ENCODE measurements around the gene RAB15.

RAB15 gene

GRCh38 chr14:64953661-64954060, 18.5 kb downstream of the RAB15 start:
- DNase-seq = no peak

- no peak for DNase-seq
Observed at GRCh38 chr14:64953310-64953654, 18.9 kb downstream of the RAB15 start.

GRCh38 chr14:64952598-64953309, 19.4 kb downstream of the RAB15 start:
- no peak for DNase-seq

DNA sequence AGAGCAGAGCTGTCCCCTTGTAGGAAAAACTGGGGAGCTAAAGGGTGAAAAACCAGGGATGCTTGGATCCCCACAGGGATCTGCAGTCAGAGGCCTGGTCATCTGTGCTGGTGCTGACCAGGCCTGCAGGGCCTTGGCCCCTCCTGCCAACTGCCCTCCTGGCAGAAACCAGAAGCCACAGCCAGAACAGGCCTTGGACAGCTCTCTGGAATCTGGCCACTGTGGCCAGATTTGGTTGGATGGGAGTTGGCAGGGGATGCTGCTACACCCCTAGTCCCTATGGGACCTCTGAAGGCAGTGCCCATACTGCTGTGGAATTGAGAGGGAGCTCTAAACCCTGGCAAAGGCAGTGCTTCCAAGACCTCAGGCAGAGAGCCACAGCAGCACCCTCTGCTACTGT, 20.4 kb downstream of the RAB15 start:
- no peak for DNase-seq

- DNase-seq = no peak
Observed at GRCh38 chr14:64951291-64951690, 20.8 kb downstream of the RAB15 start.

- DNase-seq = no peak
Observed at GRCh38 chr14:64950889-64951288, 21.2 kb downstream of the RAB15 start.

GRCh38 chr14:64948612-64949210, 23.4 kb downstream of the RAB15 start:
- no peak for DNase-seq

- DNase-seq = no peak
Observed at GRCh38 chr14:64947710-64948611, 24.2 kb downstream of the RAB15 start.

DNA sequence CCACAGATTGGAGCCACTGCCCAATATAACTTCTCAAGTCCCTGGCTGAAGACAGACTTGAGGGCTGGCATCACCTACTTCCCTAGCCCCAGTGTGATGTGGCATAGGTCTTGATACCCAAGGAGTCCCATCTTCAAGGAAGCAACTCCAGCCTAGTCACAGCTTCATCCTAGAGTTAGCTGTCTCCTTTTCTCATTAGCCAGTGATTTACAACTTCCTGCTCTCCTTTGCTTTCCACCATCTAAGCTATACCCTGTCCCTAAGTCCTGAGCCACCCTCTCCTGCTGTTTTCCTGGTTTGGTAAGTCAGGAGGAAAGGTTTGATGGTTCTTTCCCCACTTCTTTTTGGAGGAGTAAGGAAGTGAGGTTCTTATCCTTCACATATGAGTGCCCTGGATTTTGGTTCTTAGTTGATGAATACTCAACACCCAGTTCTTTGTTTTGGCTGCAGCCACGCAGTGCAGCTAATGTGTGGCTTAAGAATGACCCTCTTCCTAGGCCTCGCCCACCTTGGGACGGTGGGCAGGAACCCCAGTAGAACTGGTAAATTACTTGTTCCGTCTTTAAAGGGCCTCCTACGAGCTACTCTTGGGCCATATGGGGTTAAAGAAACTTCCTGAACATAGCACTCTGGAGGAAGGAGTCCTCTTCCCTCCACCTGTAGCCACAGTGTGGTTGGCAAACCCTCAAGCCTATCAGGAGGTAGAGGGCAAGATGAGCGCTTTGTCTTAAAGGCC, 25.7 kb downstream of the RAB15 start:
- no peak for DNase-seq

GRCh38 chr14:64945431-64946178, 26.5 kb downstream of the RAB15 start:
- no peak for DNase-seq

DNA sequence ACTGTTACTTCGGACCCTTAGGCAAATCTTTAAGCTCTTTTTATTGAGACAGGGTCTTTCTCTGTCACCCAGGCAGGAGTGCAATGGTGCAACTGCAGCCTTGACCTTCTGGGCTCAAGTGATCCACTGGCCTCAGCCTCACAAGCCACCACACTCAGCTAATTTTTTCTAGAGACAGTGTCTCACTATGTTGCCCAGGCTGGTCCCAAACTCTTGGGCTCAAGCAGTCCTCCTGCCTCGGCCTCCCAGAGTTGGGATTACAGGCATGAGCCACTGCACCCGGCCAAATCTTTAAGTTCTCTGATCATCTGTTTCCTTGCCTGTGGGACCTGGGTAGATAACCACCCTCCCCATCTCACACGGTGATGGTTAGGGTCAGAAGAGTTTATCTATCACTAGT, 27.3 kb downstream of the RAB15 start:
- no peak for DNase-seq

DNA sequence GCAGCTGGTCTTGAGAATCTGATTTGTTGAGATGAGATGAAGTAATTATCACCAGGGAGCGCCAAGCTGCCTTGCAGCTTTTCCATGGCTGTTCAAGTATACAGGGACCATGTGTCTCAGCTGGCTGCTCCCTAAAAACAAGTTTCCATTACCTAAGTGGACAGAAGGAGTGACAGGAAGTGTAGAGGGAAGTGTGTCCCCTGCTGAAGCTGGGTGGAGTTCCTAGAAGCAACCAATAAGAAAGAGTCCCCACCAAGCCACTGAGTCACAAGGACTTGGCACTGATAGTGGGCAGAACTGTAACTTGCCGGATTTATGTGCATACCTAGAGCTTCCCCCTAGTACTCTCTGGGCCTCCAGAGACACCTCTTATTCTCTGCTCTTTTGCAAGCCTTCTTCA, 28.1 kb downstream of the RAB15 start:
- no peak for DNase-seq

DNA sequence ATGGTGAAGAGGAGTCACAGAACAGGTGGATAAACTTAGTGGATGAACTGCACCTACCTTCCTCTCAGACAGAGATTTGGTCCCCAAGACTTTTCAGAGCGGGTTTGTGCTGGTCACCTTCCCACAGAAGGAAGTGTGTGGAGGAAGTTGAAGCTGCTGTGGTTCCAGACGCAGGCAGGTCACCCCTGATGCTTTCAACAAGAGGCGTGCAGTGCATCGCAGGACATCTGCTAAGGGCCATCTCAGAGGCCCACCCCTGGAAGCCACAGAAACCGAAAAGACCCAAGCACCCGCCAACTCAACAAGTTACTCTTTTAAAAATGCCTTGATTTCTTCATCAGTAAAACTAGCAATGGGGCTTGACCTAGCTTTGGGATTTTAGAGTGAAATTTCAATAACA, 28.6 kb downstream of the RAB15 start:
- DNase-seq = no peak

DNA sequence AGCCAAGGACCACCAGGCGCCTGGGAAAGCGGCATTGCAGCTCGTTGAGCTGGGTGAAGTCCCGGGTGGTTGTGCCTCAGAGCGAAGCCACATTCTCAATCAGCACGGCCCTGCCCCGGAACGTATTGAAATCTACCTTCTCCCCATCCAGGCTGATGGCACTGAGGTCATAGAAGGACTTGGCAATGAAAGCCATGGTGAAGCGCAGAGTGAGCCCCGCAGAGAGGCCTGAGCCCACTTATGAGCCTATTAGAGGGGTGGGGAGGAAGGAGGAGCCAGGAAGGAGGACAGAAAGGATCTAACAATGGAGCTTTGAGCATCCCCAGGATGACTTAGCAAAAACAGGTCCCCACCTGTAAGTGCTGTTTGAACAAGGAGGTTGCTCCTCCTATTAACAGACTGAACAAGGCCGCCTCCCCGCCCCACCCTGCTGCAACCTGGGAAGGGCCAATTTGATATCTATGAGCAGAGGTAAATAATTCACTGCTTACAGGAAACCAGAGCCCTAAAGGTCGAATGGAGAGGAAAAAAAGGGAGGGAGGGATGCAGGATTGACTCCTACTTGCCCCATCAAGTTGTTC, 29.5 kb downstream of the RAB15 start, which contains the start of gene GPX2:
Gene GPX2 (minus strand): TSS at position 215 of the 581 bp plus-strand sequence. CDS start 19 bp downstream, at position 196.
- DNase-seq = no peak

- DNase-seq = no peak
Observed at GRCh38 chr14:64940336-64940910, 31.7 kb downstream of the RAB15 start.

DNA sequence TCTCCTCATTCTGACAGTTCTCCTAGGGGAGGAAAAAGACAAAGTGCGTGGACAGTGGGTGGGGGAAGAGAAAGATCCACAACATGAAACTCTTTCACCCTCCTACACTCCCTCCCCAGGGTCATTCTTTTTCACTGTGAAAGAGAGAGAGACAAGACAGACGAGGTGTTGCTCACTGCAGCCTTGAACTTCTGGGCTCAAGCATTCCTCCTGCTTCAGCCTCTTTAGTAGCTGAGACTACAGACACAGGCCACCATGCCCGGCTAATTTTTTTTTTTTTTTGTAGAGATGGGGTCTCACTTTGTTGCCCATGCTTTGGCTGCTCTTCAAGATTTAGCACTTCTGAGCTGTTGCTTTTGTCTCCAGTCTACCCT, 32.3 kb downstream of the RAB15 start:
- DNase-seq = no peak

DNA sequence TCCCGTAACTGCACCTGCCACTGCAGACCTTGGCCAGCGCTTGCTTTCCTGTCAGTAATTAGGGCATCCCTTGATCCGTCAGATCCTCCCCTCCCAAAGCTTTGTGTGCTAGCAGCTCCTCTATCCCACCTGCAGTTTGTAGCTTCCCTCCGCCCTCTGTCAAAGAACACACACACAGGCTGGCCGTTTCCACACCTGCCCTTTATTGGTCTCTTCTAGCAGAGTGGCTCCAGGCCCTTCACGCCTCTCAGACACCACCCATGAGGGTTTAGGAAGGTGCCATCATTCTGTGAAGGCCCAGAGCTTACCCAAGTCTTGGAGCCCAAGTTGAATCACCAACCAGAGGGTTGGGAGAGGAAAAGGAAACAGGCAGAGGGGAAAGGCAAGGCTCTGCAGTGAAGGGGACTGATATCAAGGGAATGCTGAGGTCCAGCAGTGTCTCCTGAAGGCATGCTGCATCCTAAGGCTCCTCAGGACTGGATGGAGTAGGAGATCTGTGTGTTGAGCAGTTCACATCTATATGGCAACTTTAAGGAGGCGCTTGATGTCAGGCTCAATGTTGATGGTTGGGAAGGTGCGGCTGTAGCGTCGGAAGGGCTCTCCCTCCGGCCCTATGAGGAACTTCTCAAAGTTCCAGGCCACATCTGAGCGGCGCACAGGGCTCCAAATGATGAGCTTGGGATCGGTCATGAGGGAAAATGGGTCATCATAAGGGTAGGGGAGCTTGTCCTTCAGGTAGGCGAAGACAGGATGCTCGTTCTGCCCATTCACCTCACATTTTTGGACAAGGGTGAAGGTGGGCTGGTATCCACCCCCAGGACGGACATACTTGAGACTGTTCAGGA, 32.9 kb downstream of the RAB15 start:
- no peak for DNase-seq

- DNase-seq = no peak
Observed at GRCh38 chr14:64937821-64938193, 34.3 kb downstream of the RAB15 start.

DNA sequence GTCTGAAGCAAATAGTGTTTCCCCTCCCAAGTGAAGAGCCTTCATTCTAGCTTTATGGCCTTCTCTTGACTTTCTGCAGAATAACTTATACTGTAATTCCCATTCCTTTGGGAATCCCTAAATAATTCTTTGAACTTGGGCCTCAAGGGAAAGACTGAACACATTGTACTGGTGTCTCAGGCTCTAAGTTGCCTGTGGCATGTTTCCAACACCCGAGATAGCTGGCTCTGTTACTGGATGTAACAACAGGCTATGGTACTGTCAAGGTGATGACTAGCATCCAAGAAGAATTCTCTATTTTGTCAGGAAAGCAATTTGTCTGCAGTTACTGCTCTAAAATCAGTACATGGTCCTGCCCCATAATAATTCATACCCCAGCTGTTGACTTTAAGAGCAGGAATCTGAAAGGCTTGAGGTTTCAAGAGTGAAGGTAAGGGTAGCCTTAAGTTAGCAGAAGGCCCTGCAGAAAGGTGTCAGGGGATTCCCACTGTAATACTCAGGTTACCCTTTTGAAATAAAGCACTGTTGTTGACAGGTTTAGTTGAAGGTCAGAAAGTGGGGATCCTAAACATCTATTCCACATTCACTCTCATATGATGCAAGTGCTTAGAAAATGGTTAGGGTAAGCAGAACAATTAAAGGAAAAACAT, 34.8 kb downstream of the RAB15 start:
- DNase-seq = no peak

- no peak for DNase-seq
Observed at GRCh38 chr14:64935508-64935907, 36.6 kb downstream of the RAB15 start.

Data from NK-92 treated with Interleukin-12 subunit alpha and Interleukin-12 subunit beta, amount 100 ng/mL, for 24 hours (cell line).